Measurements from ENCODE around the gene SETD2. TPM values are rescaled to one million over a fixed set of nuclear protein-coding genes. Genes with fewer than 3 reads are reported as not detected.
"Not testable (repeated sequence)": the region's sequence is repeated elsewhere in the genome, so short reads cannot be mapped to it uniquely, and the experiment has no call there.

SETD2 gene
- total RNA-seq, 4 donors from 2014 or later: 54.0 to 70.2 (median 58.5) TPM

DNA sequence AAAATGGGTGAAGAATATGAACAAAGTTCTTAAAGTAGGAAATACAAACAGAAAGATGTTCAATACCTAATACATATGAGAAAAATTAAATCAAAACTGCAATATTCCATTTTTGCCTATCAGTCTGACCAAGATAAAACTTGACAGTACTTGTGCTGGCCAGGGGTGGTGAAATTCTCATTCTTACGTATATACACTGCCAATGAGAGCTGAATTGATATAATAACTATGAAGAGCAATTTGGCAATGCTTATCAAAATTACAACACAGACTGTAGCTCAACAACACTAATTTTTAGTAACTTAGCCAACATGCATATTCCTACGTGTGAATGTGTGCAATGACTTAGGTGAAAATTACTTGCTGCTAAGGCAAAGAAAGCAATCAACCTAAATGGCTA lies 90.2 kb downstream of the SETD2 start:
- peaks cover 0 to 7% (median 0%) of the 10 kb centered on the region in 3 donors for H3K4me1 ChIP-seq
- H3K9me3 ChIP-seq: no peaks in the 10 kb centered on the region
- peaks cover 0 to 49% of the 10 kb centered on the region in 2 donors for H3K36me3 ChIP-seq
- ATAC-seq: no peak
- no peak overlapping the region for H3K27ac ChIP-seq
- TF ChIP-seq, protein P1, sequence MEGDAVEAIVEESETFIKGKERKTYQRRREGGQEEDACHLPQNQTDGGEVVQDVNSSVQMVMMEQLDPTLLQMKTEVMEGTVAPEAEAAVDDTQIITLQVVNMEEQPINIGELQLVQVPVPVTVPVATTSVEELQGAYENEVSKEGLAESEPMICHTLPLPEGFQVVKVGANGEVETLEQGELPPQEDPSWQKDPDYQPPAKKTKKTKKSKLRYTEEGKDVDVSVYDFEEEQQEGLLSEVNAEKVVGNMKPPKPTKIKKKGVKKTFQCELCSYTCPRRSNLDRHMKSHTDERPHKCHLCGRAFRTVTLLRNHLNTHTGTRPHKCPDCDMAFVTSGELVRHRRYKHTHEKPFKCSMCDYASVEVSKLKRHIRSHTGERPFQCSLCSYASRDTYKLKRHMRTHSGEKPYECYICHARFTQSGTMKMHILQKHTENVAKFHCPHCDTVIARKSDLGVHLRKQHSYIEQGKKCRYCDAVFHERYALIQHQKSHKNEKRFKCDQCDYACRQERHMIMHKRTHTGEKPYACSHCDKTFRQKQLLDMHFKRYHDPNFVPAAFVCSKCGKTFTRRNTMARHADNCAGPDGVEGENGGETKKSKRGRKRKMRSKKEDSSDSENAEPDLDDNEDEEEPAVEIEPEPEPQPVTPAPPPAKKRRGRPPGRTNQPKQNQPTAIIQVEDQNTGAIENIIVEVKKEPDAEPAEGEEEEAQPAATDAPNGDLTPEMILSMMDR (IDR thresholded peaks at IDR 0.05): no peak
- no peak for TF ChIP-seq POLR2AphosphoS5 (IDR thresholded peaks at IDR 0.05)
- no peak for TF ChIP-seq EP300 (IDR thresholded peaks at IDR 0.05)
- no peak for TF ChIP-seq POLR2A (IDR thresholded peaks at IDR 0.05)
- H3K27me3 ChIP-seq: no peaks in the 10 kb centered on the region
- no peak overlapping the region for H3K4me3 ChIP-seq
- WGBS, 2 donors (ENCODE audit: low coverage in 1 of 2): 55 to 81% methylated on average over 2 of the region's 2 CpGs

- H3K27ac ChIP-seq: no peak overlapping the region
- TF ChIP-seq EP300 (IDR thresholded peaks at IDR 0.05): no peak
- no peaks in the 10 kb centered on the region for H3K4me1 ChIP-seq
- H3K27me3 ChIP-seq: no peaks in the 10 kb centered on the region
- 93 to 100% methylated on average over 3 of the region's 3 CpGs for WGBS, 2 donors (ENCODE audit: low coverage in 1 of 2)
- no peak for ATAC-seq
- H3K36me3 ChIP-seq: peaks cover 0 to 44% of the 10 kb centered on the region in 2 donors
- H3K4me3 ChIP-seq: no peak overlapping the region
- H3K9me3 ChIP-seq: no peaks in the 10 kb centered on the region
Observed at GRCh38 chr3:47070770-47071169, 93.1 kb downstream of the SETD2 start.

DNA sequence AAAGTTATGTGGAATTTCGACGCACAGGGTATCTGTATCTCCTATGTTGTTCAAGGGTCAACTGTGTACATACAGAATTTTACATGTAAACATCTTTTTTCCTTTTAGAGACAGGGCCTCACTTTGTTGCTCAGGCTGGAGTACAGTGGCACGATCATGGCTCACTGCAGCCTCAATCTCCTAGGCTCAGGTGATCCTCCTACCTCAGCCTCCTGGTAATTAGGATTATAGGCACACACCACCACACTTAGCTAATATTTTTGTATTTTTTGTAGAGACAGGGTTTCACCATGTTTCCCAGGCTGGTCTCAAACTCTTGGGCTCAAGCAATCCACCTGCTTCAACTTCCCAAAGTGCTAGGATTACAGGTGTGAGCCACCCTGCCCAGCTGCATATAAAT lies 97.7 kb downstream of the SETD2 start:
- not testable (repeated sequence) for H3K4me1 ChIP-seq, H3K4me3 ChIP-seq, H3K27ac ChIP-seq, H3K9me3 ChIP-seq, ATAC-seq, H3K27me3 ChIP-seq
- 100% methylated on average over 2 to 3 of the region's 3 CpGs for WGBS, 2 donors (ENCODE audit: low coverage in 1 of 2)
- H3K36me3 ChIP-seq: peaks cover 0 to 57% of the 10 kb centered on the region in 2 donors

- no peak for TF ChIP-seq POLR2AphosphoS5 (IDR thresholded peaks at IDR 0.05)
- no peak for TF ChIP-seq EP300 (IDR thresholded peaks at IDR 0.05)
- TF ChIP-seq POLR2A (IDR thresholded peaks at IDR 0.05): no peak
- TF ChIP-seq, protein P1 (IDR thresholded peaks at IDR 0.05): no peak
- Histone ChIP-seq H3K4me1 (no peaks in the 10 kb centered on the region), H3K27ac (no peak overlapping the region), H3K36me3 (peaks cover 0 to 62% of the 10 kb centered on the region in 2 donors), H3K4me3 (no peak overlapping the region), H3K9me3 (no peaks in the 10 kb centered on the region), H3K27me3 (no peaks in the 10 kb centered on the region)
- ATAC-seq: no peak
Observed at GRCh38 chr3:47065681-47066080, 98.2 kb downstream of the SETD2 start.

GRCh38 chr3:47065058-47065457 lies 98.9 kb downstream of the SETD2 start:
- TF ChIP-seq POLR2A (IDR thresholded peaks at IDR 0.05) (no peak), EP300 (IDR thresholded peaks at IDR 0.05) (no peak), POLR2AphosphoS5 (IDR thresholded peaks at IDR 0.05) (no peak)
- TF ChIP-seq, protein P1 (IDR thresholded peaks at IDR 0.05): no peak
- no peak overlapping the region for H3K27ac ChIP-seq
- H3K36me3 ChIP-seq: peaks cover 0 to 66% of the 10 kb centered on the region in 2 donors
- H3K9me3 ChIP-seq: no peaks in the 10 kb centered on the region
- no peaks in the 10 kb centered on the region for H3K27me3 ChIP-seq
- H3K4me3 ChIP-seq: no peak overlapping the region
- WGBS, 2 donors (ENCODE audit: low coverage in 1 of 2): 75 to 100% methylated on average over 1 of the region's 1 CpG
- no peak for ATAC-seq
- no peaks in the 10 kb centered on the region for H3K4me1 ChIP-seq

GRCh38 chr3:47057212-47057671 lies 106.7 kb downstream of the SETD2 start:
- no peak overlapping the region for H3K27ac ChIP-seq
- no peaks in the 10 kb centered on the region for H3K27me3 ChIP-seq
- TF ChIP-seq, protein P1 (IDR thresholded peaks at IDR 0.05): no peak
- TF ChIP-seq POLR2A (IDR thresholded peaks at IDR 0.05) (no peak), POLR2AphosphoS5 (IDR thresholded peaks at IDR 0.05) (no peak), EP300 (IDR thresholded peaks at IDR 0.05) (no peak)
- 86 to 98% methylated on average over 6 of the region's 6 CpGs for WGBS, 2 donors (ENCODE audit: low coverage in 1 of 2)
- no peaks in the 10 kb centered on the region for H3K9me3 ChIP-seq
- peaks cover 0 to 43% of the 10 kb centered on the region in 2 donors for H3K36me3 ChIP-seq
- peaks cover 0 to 5% (median 0%) of the 10 kb centered on the region in 3 donors for H3K4me1 ChIP-seq
- ATAC-seq: no peak
- H3K4me3 ChIP-seq: no peak overlapping the region
